Activated CD8-positive, alpha-beta T cell treated with anti-CD3 and anti-CD28 coated beads, Interleukin-2, amount 10 ng/mL, durations not matched to agents 7 days and 5 days (primary cell): ENCODE measurements around the gene ADH1B. TPM values are rescaled to one million over a fixed set of nuclear protein-coding genes. Genes with fewer than 3 reads are reported as not detected.

Experiments
- ATAC-seq: fragments of 150-1000 bp; cut with Tn5 transposase; one replicate; pipeline ENCODE4 v1.10.0; 2021; ENCODE audit warnings: moderate library complexity
- CTCF ChIA-PET: fragments of 350-600 bp; sonication (Branson Sonifier 250); formaldehyde crosslinking; loops from one replicate; lab custom pipeline; 2021; ENCODE audit warnings: antibody characterized with exemption; lab: Charles Lee
- POLR2A ChIA-PET: fragments of 350-600 bp; sonication (Branson Sonifier 250); formaldehyde crosslinking; loops from one replicate; lab custom pipeline; 2021; ENCODE audit warnings: antibody characterized with exemption; lab: Charles Lee
- DNase-seq: peaks from one replicate; pipeline ENCODE4 v3.0.0-alpha.2; 2020
- H3K27ac Mint-ChIP-seq: one replicate; pipeline ENCODE4 v1.8.0; 2021; ENCODE audit warnings: mild to moderate bottlenecking, mixed read lengths
- H3K27me3 Mint-ChIP-seq: one replicate; pipeline ENCODE4 v1.8.0; 2021; ENCODE audit warnings: low read depth, mixed read lengths
- H3K36me3 Mint-ChIP-seq: one replicate; pipeline ENCODE4 v1.8.0; 2021; ENCODE audit warnings: low read depth, mixed read lengths
- H3K4me1 Mint-ChIP-seq: one replicate; pipeline ENCODE4 v1.8.0; 2021; ENCODE audit warnings: low read depth, mixed read lengths
- H3K4me3 Mint-ChIP-seq: one replicate; pipeline ENCODE4 v1.8.0; 2021; ENCODE audit warnings: mild to moderate bottlenecking, mixed read lengths
- H3K9me3 Mint-ChIP-seq: one replicate; pipeline ENCODE4 v1.8.0; 2022; ENCODE audit warnings: mixed read lengths; ENCODE audit not compliant: insufficient read depth
- total RNA-seq, 2 experiments: library from RNA; stranded (reverse); gene quantifications; one replicate each; pipeline ENCODE4 v1.2.3, GENCODE V29; 2021

ADH1B gene
- total RNA-seq, 2 experiments from 2014 or later = not detected

- H3K9me3 Mint-ChIP-seq = no peaks in the 10 kb centered on the region
- no peaks in the 10 kb centered on the region for H3K36me3 Mint-ChIP-seq
- no peak overlapping the region for H3K4me3 Mint-ChIP-seq
- H3K27me3 Mint-ChIP-seq = peaks cover 8% of the 10 kb centered on the region
- no peak overlapping the region for H3K27ac Mint-ChIP-seq
- ChIA-PET POLR2A (no interaction called here), CTCF (no interaction called here)
- no peaks in the 10 kb centered on the region for H3K4me1 Mint-ChIP-seq
- no peak for DNase-seq
- no peak for ATAC-seq
These were observed 39.9 kb downstream of the ADH1B start for GRCh38 chr4:99281261-99281660.

- Mint-ChIP-seq H3K4me1 (no peaks in the 10 kb centered on the region), H3K4me3 (no peak overlapping the region), H3K9me3 (no peaks in the 10 kb centered on the region), H3K27me3 (peaks cover 8% of the 10 kb centered on the region), H3K27ac (no peak overlapping the region), H3K36me3 (no peaks in the 10 kb centered on the region)
- ChIA-PET CTCF (no interaction called here), POLR2A (no interaction called here)
- DNase-seq (no peak), ATAC-seq (no peak)
These were observed 44.8 kb downstream of the ADH1B start for GRCh38 chr4:99276417-99276816.

- no peak for ATAC-seq
- POLR2A ChIA-PET = no interaction called here
- H3K4me3 Mint-ChIP-seq = no peak overlapping the region
- H3K9me3 Mint-ChIP-seq = no peaks in the 10 kb centered on the region
- H3K27me3 Mint-ChIP-seq = peaks cover 8% of the 10 kb centered on the region
- no peaks in the 10 kb centered on the region for H3K4me1 Mint-ChIP-seq
- H3K36me3 Mint-ChIP-seq = no peaks in the 10 kb centered on the region
- DNase-seq = no peak
- no peak overlapping the region for H3K27ac Mint-ChIP-seq
- CTCF ChIA-PET = no interaction called here
These were observed 45.3 kb downstream of the ADH1B start for GRCh38 chr4:99275885-99276284.

GRCh38 chr4:99275050-99275449, 46.2 kb downstream of the ADH1B start:
- DNase-seq (no peak), ATAC-seq (no peak)
- H3K27me3 Mint-ChIP-seq = peaks cover 5% of the 10 kb centered on the region
- H3K4me1 Mint-ChIP-seq = no peaks in the 10 kb centered on the region
- no peaks in the 10 kb centered on the region for H3K9me3 Mint-ChIP-seq
- CTCF ChIA-PET = no interaction called here
- H3K36me3 Mint-ChIP-seq = no peaks in the 10 kb centered on the region
- POLR2A ChIA-PET = no interaction called here
- no peak overlapping the region for H3K27ac Mint-ChIP-seq
- H3K4me3 Mint-ChIP-seq = no peak overlapping the region

GRCh38 chr4:99273704-99274103, 47.5 kb downstream of the ADH1B start:
- POLR2A ChIA-PET = no interaction called here
- H3K4me3 Mint-ChIP-seq = no peak overlapping the region
- no peaks in the 10 kb centered on the region for H3K9me3 Mint-ChIP-seq
- H3K27ac Mint-ChIP-seq = no peak overlapping the region
- ATAC-seq (no peak), DNase-seq (no peak)
- no peaks in the 10 kb centered on the region for H3K4me1 Mint-ChIP-seq
- H3K27me3 Mint-ChIP-seq = peaks cover 3% of the 10 kb centered on the region
- no peaks in the 10 kb centered on the region for H3K36me3 Mint-ChIP-seq
- CTCF ChIA-PET = no interaction called here

GRCh38 chr4:99264927-99265326, 56.3 kb downstream of the ADH1B start:
- no peak overlapping the region for H3K27ac Mint-ChIP-seq
- POLR2A ChIA-PET = no interaction called here

More at GRCh38 chr4:99264927-99265326, 56.3 kb downstream of the ADH1B start:
- no peak for DNase-seq
- peaks cover 4% of the 10 kb centered on the region for H3K9me3 Mint-ChIP-seq
- no peaks in the 10 kb centered on the region for H3K4me1 Mint-ChIP-seq
- H3K4me3 Mint-ChIP-seq = no peak overlapping the region
- CTCF ChIA-PET = no interaction called here
- H3K36me3 Mint-ChIP-seq = no peaks in the 10 kb centered on the region
- no peaks in the 10 kb centered on the region for H3K27me3 Mint-ChIP-seq
- ATAC-seq = no peak

Other genes starting within 250 kb of the ADH1B start
- gene ADH5, start 232.6 kb downstream of the ADH1B start, total RNA-seq = 100 to 1,000 TPM; 107 to 113 TPM
- gene ADH4, start 177.1 kb downstream of the ADH1B start, total RNA-seq = not detected
- gene ADH6, start 102.2 kb downstream of the ADH1B start, total RNA-seq = not detected
- not detected for gene ADH1A, start 30.4 kb downstream of the ADH1B start, total RNA-seq
- not detected for gene ADH1C, start 31.3 kb upstream of the ADH1B start, total RNA-seq
- gene ADH7, start 113.9 kb upstream of the ADH1B start, total RNA-seq = not detected
- not detected for gene C4orf17, start 189.6 kb upstream of the ADH1B start, total RNA-seq
- gene TRMT10A, start 242.6 kb upstream of the ADH1B start, total RNA-seq = 1 to 10 TPM; 7.4 to 8.2 TPM